Islet precursor cell (in vitro differentiated cells): ENCODE results near the gene MGLL.
"Not testable (repeated sequence)": the region's sequence is repeated elsewhere in the genome, so short reads cannot be mapped to it uniquely, and the experiment has no call there.

Source experiments
- DNase-seq: peaks from one replicate; pipeline ENCODE4 v3.0.0-alpha.2; 2018

The MGLL gene

GRCh38 chr3:127718916-127719290 is 103.4 kb downstream of the MGLL start:
- no peak for DNase-seq

GRCh38 chr3:127718245-127718915 is 103.9 kb downstream of the MGLL start:
- DNase-seq = no peak

GRCh38 chr3:127717357-127718244 is 104.7 kb downstream of the MGLL start:
- no peak for DNase-seq

- DNase-seq = no peak
Measured at GRCh38 chr3:127716384-127716783, 105.9 kb downstream of the MGLL start.

- DNase-seq = no peak
Measured at GRCh38 chr3:127715532-127715931, 106.8 kb downstream of the MGLL start.

GRCh38 chr3:127714866-127715265 is 107.4 kb downstream of the MGLL start:
- no peak for DNase-seq

- no peak for DNase-seq
Measured at GRCh38 chr3:127714125-127714571, 108.2 kb downstream of the MGLL start.

GRCh38 chr3:127712881-127713771 is 109.2 kb downstream of the MGLL start:
- DNase-seq = no peak

- DNase-seq = no peak
Measured at GRCh38 chr3:127712461-127712860, 109.9 kb downstream of the MGLL start.

GRCh38 chr3:127711896-127712295 is 110.4 kb downstream of the MGLL start:
- DNase-seq = no peak

GRCh38 chr3:127711021-127711695 is 111.2 kb downstream of the MGLL start:
- DNase-seq = peak; percentile 13

GRCh38 chr3:127710155-127710941 is 112.0 kb downstream of the MGLL start:
- peak; percentile 45 for DNase-seq

GRCh38 chr3:127709320-127710060 is 112.8 kb downstream of the MGLL start:
- peak; percentile 14 for DNase-seq

GRCh38 chr3:127708837-127709236 is 113.5 kb downstream of the MGLL start:
- DNase-seq = no peak

GRCh38 chr3:127707851-127708411 is 114.4 kb downstream of the MGLL start:
- peak; percentile 32 for DNase-seq

GRCh38 chr3:127706785-127707351 is 115.4 kb downstream of the MGLL start:
- DNase-seq = peak; percentile 43

GRCh38 chr3:127706312-127706711 is 116.0 kb downstream of the MGLL start:
- peak; percentile 49 for DNase-seq

- not testable (repeated sequence) for DNase-seq
Measured at GRCh38 chr3:127704840-127705239, 117.5 kb downstream of the MGLL start.

GRCh38 chr3:127702151-127702578 is 120.2 kb downstream of the MGLL start:
- DNase-seq = no peak

- no peak for DNase-seq
Measured at GRCh38 chr3:127701280-127701911, 120.9 kb downstream of the MGLL start.
